ENCODE results near the gene ZNF625.
"Not testable (repeated sequence)": the region's sequence is repeated elsewhere in the genome, so short reads cannot be mapped to it uniquely, and the experiment has no call there.

Gene ZNF625

GRCh38 chr19:12137221-12137940, 19.2 kb downstream of the ZNF625 start:
- DNase-seq = no peak

- no peak for DNase-seq
These were observed 23.5 kb downstream of the ZNF625 start for GRCh38 chr19:12133069-12133468.

DNA sequence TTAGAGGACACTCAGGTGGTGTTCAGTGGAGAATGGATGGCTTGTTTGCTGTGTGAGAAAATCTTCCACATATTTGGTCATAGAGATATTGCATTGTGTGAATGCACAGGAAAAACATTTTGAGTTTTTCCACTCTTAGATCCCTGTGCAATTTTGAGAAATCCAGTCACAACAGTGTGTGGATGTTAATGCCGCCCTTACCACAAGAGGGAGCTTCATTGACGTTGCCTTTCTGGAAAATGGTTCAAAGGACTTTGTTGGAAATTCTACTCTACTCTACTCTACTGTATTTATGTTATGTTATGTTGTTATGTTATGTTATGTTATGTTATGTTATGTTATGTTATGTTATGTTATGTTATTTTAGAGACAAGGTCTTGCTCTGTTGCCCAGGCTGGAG, 29.8 kb downstream of the ZNF625 start:
- no peak for DNase-seq

DNA sequence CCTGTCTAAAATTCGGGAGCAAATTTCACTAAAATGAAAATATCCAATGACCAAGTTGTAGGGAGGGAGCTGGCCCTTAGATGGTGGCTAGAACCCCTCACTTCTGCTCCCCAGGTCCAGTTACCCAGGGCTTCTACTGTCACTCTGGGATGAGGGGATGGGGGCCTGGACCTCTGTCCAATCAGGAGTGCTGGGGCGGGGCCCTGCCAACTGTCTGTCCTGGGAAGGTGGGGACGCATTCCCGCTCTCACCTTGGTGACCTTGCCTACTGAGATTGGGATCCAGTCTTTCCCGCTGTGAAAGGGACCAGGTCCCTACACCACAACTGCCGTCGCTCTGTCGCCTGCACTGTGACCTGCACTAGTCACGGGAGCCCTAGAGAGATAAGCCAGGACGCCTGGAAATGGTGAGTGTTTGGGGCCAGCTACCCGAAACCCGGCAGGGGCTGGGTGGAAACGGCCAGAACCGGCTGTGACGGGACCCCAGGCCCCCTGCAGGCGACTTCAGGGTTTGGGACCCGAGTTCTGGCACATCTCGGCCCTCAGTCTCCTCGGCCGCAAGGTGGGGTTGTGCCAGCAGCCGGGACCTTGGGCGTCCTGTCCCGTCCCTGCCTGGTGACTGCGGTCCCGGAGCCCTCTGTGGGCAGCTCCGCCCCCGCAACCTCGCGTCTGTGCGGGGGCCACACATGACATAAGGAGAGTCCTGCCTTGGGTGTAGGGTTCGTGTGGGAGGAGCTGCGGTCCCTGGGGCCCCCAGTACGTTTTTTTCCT, 39.1 kb downstream of the ZNF625 start:
- DNase-seq = no peak

GRCh38 chr19:12113121-12113520, 43.4 kb downstream of the ZNF625 start:
- DNase-seq = no peak

DNA sequence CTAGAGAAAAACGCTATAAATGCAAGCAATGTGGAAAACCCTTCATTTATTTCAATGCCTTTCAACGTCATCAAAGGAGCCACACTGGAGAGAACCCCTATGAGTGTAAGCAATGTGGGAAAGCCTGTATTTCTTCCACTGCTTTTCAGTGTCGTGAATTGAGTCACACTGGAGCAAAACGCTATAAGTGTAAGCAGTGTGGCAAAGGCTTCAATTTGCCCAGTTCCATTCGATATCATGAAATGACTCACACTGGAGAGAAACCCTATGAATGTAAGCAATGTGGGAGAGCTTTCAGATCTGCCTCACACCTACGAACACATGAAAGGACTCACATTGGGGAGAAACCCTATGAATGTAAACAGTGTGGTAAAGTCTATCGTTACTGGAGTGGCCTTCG, 43.8 kb downstream of the ZNF625 start:
- DNase-seq = no peak

DNA sequence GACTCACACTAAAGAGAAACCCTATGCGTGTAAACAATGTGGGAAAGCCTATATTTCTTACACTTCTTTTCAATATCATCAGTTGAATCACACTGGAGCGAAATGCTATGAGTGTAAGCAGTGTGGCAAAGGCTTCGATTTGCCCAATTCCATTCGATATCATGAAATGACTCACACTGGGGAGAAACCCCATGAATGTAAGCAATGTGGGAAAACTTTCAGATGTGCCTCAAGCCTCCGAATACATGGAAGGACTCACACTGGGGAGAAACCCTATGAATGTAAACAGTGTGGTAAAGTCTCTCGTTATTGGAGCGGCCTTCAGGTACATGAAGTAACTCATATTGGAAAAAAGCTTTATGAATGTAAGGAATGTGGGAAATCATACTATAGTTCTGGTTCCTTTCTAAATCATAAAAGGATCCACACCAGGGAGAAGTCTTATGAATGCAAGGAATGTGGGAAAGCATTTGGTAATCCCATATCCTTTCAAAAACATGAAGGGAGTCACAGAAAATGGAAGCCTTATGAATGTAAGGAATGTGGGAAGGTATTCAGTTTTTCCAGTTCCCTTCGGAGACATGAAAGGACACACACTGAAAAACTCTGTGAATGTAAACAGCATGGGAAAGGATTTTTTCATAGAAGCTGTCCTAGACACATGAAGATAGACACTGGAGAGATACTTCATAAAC, 44.4 kb downstream of the ZNF625 start:
- DNase-seq = no peak

GRCh38 chr19:12111176-12111575, 45.4 kb downstream of the ZNF625 start:
- DNase-seq = no peak

DNA sequence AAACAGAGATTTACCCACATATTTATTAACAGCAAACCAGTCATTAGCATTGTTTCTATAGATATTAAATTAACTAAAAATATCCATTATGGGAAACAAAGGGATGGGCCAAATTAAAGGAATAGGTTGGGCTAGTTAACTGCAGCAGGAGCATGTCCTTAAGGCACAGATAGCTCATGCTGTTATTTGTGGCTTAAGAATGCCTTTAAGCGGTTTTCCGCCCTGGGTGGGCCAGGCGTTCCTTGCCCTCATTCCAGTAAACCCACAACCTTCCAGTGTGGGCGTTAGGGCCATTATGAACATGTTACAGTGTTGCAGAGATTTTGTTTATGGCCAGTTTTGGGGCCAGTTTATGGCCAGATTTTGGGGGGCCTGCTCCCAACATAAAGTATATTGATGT, 52.6 kb downstream of the ZNF625 start:
- DNase-seq = not testable (repeated sequence)

DNA sequence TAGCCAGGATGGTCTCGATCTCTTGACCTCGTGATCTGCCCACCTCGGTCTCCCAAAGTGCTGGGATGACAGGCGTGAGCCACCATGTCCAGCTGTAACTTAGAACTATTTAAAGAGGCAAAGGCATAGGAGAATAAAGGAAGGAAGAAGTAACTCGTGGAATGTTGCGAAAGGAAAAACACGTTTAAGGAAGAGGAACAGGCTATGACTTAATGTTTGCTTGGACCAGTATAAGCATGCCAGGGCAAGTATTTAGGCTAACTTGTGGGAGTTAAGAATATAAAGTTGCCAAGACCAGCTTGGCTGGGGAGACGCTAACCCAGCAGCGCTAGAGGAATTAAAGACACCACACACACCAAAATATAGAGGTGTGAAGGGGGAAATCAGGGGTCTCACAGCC, 58.5 kb downstream of the ZNF625 start:
- DNase-seq = no peak

DNA sequence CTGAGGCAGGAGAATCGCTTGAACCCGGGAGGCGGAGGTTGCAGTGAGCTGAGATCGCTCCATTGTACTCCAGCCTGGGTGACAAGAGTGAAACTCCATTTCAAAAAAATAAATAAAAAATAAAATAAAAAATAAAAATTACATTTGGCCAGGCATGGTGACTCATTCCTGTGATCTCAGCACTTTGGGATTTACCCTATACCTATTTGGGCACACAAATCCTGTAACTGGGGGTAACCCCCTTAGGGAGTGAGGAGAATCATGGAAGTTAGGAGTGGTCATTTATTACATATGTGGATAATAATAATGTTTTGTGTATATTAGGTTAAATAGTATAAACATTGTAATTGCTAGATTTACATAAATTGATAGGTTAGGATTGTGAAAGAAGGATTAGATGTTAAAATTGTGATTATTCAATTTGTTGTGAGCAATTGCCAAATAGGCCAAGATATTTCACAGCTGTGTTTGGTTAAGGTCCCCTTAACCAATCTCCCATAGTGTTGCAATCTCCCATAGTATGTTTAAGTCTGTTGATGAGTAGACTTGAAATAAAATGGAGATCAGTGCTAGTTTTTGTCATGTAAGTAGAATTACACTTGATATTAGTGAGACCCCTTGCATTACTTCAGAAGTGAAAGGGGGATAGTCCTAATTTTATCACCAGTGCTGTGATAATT, 61.3 kb downstream of the ZNF625 start:
- no peak for DNase-seq

Data from DMS153 (cell line).